Right cardiac atrium (tissue), 5 donors: ENCODE data around the gene MDGA2. TPM values are rescaled to one million over a fixed set of nuclear protein-coding genes. Genes with fewer than 3 reads are reported as not detected.

ENCODE experiments used
- ATAC-seq, 2 donors: fragments of 200-7000 bp; cut with Tn5 transposase; one replicate each; pipeline versions ENCODE4 v1.8.0 to v1.9.1; 2020; ENCODE audit warnings: moderate library complexity in 2 of 2, mild to moderate bottlenecking in 1 of 2
- DNase-seq, 3 donors: peaks; one replicate each; pipeline ENCODE4 v3.0.0-alpha.2; 2020
- H3K27ac ChIP-seq: one replicate; pipeline ENCODE4 v1.5.1; 2013; ENCODE audit warnings: mild to moderate bottlenecking, low read length, control low read depth, moderate library complexity
- H3K27me3 ChIP-seq: one replicate; pipeline ENCODE4 v1.6.1; 2013; ENCODE audit not compliant: control insufficient read depth, insufficient read depth
- H3K4me1 ChIP-seq: one replicate; pipeline ENCODE4 v1.6.1; 2013; ENCODE audit warnings: low read length; ENCODE audit not compliant: control insufficient read depth, insufficient read depth
- H3K4me3 ChIP-seq: one replicate; pipeline ENCODE4 v1.5.1; 2013; ENCODE audit warnings: low read length, control low read depth
- H3K9me3 ChIP-seq: one replicate; pipeline ENCODE4 v1.6.1; 2013; ENCODE audit warnings: low read length; ENCODE audit not compliant: control insufficient read depth
- WGBS: extraction: QIAGEN DNeasy Blood & Tissue Kit; methylation state at CpG from one replicate; pipeline ENCODE4 v1.1.7; 2013; 5-methylcytosine and 5-hydroxymethylcytosine counted together
- intact Hi-C, 4 donors: fragments of 100-400 bp; cut with DNase I; formaldehyde crosslinking; loops; one replicate each; pipeline versions ENCODE4 v1.11.0 to v1.14.0; 2022 to 2023
- polyA plus RNA-seq: library from polyadenylated mRNA; stranded (reverse); fragments of 200-250 nt; gene quantifications from one replicate; pipeline ENCODE4 v1.2.3, GENCODE V29; 2013
- total RNA-seq, 4 donors: library from RNA; stranded (reverse); fragmentation: NEBNext Ultra II Directional; extraction: Animal tissue kit (Norgen Biotek cat#: 25700); gene quantifications; one replicate each; pipeline ENCODE4 v1.2.1, GENCODE V29; 2021
- donor health status: healthy with polysubstance abuse.
- donor health status: DM: no; HTN: yes; CAD: no.
- donor health status: DM: no; HTN: no; CAD: no.
- donor health status: DM: no; HTN: yes; CAD: no; lungs with severe emphysema.
- donor health status: DM: yes; HTN: yes; CAD: no.

The MDGA2 gene
- total and polyA plus RNA-seq, 5 donors, result 0.14 TPM; not detected in 4

- no peak for ATAC-seq
- no peak for DNase-seq
- intact Hi-C loops, result no loop called here
- H3K27ac ChIP-seq, result no peak overlapping the region
- 78% methylated on average over 2 of the region's 2 CpGs for WGBS
- H3K9me3 ChIP-seq, result no peaks in the 10 kb centered on the region
- H3K4me3 ChIP-seq, result no peak overlapping the region
- no peaks in the 10 kb centered on the region for H3K27me3 ChIP-seq
- no peaks in the 10 kb centered on the region for H3K4me1 ChIP-seq
These were observed 654.9 kb downstream of the MDGA2 start for GRCh38 chr14:47020500-47020899.

- no peak for ATAC-seq
- no peak overlapping the region for H3K4me3 ChIP-seq
- no peaks in the 10 kb centered on the region for H3K9me3 ChIP-seq
- 75% methylated on average over 6 of the region's 6 CpGs for WGBS
- no peaks in the 10 kb centered on the region for H3K4me1 ChIP-seq
- H3K27me3 ChIP-seq, result no peaks in the 10 kb centered on the region
- no peak for DNase-seq
- intact Hi-C loops, result no loop called here
- H3K27ac ChIP-seq, result no peak overlapping the region
These were observed 662.7 kb downstream of the MDGA2 start for GRCh38 chr14:47012533-47013280.

GRCh38 chr14:47009615-47010014 is 665.8 kb downstream of the MDGA2 start:
- no peaks in the 10 kb centered on the region for H3K9me3 ChIP-seq

DNA sequence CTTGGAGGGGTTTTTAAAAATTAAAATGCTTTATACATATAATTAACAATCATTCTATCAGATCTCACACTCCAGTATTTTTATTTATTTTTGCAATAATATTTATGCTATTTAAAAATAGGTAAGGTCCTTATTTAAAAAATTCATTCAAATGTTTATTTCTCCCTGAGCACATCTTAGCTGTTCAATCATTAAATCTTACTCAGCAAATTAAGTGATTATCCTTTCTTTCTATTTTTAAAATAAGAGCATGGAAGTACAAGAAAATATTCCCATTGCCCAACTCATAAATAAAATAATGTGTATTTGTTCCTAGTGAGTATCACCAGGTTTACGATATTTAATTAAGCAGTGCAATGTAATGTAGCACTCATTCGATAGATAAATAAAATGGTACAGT is 666.7 kb downstream of the MDGA2 start:
- intact Hi-C loops, result no loop called here
- ATAC-seq (no peak), DNase-seq (no peak)
- Histone ChIP-seq H3K27me3 (no peaks in the 10 kb centered on the region), H3K27ac (no peak overlapping the region), H3K9me3 (no peaks in the 10 kb centered on the region), H3K4me3 (no peak overlapping the region), H3K4me1 (no peaks in the 10 kb centered on the region)
- 94% methylated on average over 2 of the region's 2 CpGs for WGBS

More at GRCh38 chr14:47009615-47010014, 665.8 kb downstream of the MDGA2 start:
- no peak overlapping the region for H3K4me3 ChIP-seq
- no peaks in the 10 kb centered on the region for H3K27me3 ChIP-seq
- no peak for DNase-seq
- intact Hi-C loops, result no loop called here
- no peaks in the 10 kb centered on the region for H3K4me1 ChIP-seq
- 47% methylated on average over 3 of the region's 3 CpGs for WGBS
- H3K27ac ChIP-seq, result no peak overlapping the region
- ATAC-seq, result no peak

GRCh38 chr14:46999661-47000060 is 675.7 kb downstream of the MDGA2 start:
- 54% methylated on average over 1 of the region's 1 CpG for WGBS
- intact Hi-C loops, result no loop called here
- H3K4me3 ChIP-seq, result no peak overlapping the region
- no peaks in the 10 kb centered on the region for H3K27me3 ChIP-seq
- ATAC-seq (no peak), DNase-seq (no peak)
- H3K27ac ChIP-seq, result no peak overlapping the region
- no peaks in the 10 kb centered on the region for H3K9me3 ChIP-seq
- no peaks in the 10 kb centered on the region for H3K4me1 ChIP-seq

- DNase-seq (no peak), ATAC-seq (no peak)
- H3K9me3 ChIP-seq, result no peaks in the 10 kb centered on the region
- H3K27ac ChIP-seq, result no peak overlapping the region
- no peaks in the 10 kb centered on the region for H3K27me3 ChIP-seq
- no peak overlapping the region for H3K4me3 ChIP-seq
- no peaks in the 10 kb centered on the region for H3K4me1 ChIP-seq
- intact Hi-C loops, result no loop called here
These were observed 685.8 kb downstream of the MDGA2 start for GRCh38 chr14:46989566-46989965.

DNA sequence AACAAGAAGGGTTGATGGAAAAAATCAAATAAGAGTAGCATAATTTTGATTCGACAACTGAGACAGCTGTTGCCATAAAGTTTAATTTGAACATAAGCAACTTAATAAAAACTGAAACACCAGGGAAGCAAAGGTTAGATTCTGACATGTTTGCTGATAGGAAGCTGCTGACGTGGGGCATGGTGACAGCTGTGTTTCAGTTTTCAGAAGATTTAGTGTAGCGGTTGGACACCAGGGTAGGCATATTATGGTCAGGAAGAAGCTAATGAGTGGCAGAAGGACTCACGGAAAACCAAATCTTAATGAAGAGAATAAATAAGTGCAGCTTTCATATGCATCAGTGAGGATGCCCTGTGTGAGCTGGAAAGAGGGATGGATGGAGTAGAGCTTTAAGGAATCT is 687.1 kb downstream of the MDGA2 start:
- ATAC-seq, result no peak
- no peak overlapping the region for H3K4me3 ChIP-seq
- no peak for DNase-seq
- H3K9me3 ChIP-seq, result no peaks in the 10 kb centered on the region
- H3K4me1 ChIP-seq, result no peaks in the 10 kb centered on the region
- H3K27ac ChIP-seq, result no peak overlapping the region
- no peaks in the 10 kb centered on the region for H3K27me3 ChIP-seq
- intact Hi-C loops, result no loop called here
- 77% methylated on average over 4 of the region's 4 CpGs for WGBS

- DNase-seq, result no peak
- no peak for ATAC-seq
- H3K27me3 ChIP-seq, result no peaks in the 10 kb centered on the region
- H3K4me1 ChIP-seq, result no peaks in the 10 kb centered on the region
- H3K27ac ChIP-seq, result no peak overlapping the region
- intact Hi-C loops, result no loop called here
- no peak overlapping the region for H3K4me3 ChIP-seq
- no peaks in the 10 kb centered on the region for H3K9me3 ChIP-seq
- 79% methylated on average over 6 of the region's 6 CpGs for WGBS
These were observed 689.6 kb downstream of the MDGA2 start for GRCh38 chr14:46985529-46986380.

GRCh38 chr14:46973295-46973694 is 702.1 kb downstream of the MDGA2 start:
- ATAC-seq, result no peak

DNA sequence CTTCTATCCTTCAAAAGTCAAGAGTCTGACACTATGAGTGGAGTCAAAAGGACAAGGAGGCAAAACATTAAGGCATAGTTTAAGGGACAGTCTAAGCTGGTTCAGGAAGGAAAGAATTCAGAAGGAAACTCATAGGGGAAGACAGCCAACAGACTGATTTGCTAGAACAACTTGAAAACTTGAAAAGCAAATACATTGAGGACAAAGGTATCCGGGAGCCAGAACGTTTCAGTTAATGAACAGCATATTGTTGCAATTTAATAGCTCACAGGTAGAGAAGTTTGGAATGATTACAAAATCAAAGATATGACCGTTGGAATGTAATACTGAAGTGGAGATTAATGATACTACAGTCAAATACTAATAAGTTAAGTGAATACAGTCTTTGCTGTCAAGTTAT is 711.0 kb downstream of the MDGA2 start:
- no peaks in the 10 kb centered on the region for H3K9me3 ChIP-seq
- intact Hi-C loops, result no loop called here
- 68% methylated on average over 3 of the region's 3 CpGs for WGBS

More at GRCh38 chr14:46973295-46973694, 702.1 kb downstream of the MDGA2 start:
- no peaks in the 10 kb centered on the region for H3K9me3 ChIP-seq
- H3K4me1 ChIP-seq, result no peaks in the 10 kb centered on the region
- H3K27me3 ChIP-seq, result no peaks in the 10 kb centered on the region
- no peak overlapping the region for H3K27ac ChIP-seq
- no peak overlapping the region for H3K4me3 ChIP-seq
- WGBS, result 63% methylated on average over 2 of the region's 2 CpGs
- no peak for DNase-seq
- intact Hi-C loops, result no loop called here

GRCh38 chr14:46951103-46951502 is 724.3 kb downstream of the MDGA2 start:
- Histone ChIP-seq H3K27ac (no peak overlapping the region), H3K27me3 (no peaks in the 10 kb centered on the region), H3K4me3 (no peak overlapping the region), H3K4me1 (no peaks in the 10 kb centered on the region), H3K9me3 (no peaks in the 10 kb centered on the region)
- intact Hi-C loops, result no loop called here
- 83% methylated on average over 2 of the region's 2 CpGs for WGBS
- ATAC-seq (no peak), DNase-seq (no peak)

More for the DNA sequence above, 711.0 kb downstream of the MDGA2 start:
- H3K4me1 ChIP-seq, result no peaks in the 10 kb centered on the region
- no peak overlapping the region for H3K4me3 ChIP-seq
- DNase-seq, result no peak
- ATAC-seq, result no peak
- H3K27me3 ChIP-seq, result no peaks in the 10 kb centered on the region
- no peak overlapping the region for H3K27ac ChIP-seq
